IPS-15b (cell line): ENCODE data around the gene RAPGEF6.

Experiments
- H3K27me3 ChIP-seq: one replicate; pipeline ENCODE4 v1.6.1; 2013; ENCODE audit warnings: low read length; ENCODE audit not compliant: control insufficient read depth, insufficient read depth
- H3K36me3 ChIP-seq: one replicate; pipeline ENCODE4 v1.6.1; 2013; ENCODE audit warnings: low read length; ENCODE audit not compliant: control insufficient read depth, insufficient read depth
- H3K4me1 ChIP-seq: one replicate; pipeline ENCODE4 v1.6.1; 2013; ENCODE audit warnings: mild to moderate bottlenecking, low read length; ENCODE audit not compliant: control insufficient read depth, insufficient read depth
- H3K4me3 ChIP-seq: one replicate; pipeline ENCODE4 v1.5.1; 2013; ENCODE audit warnings: low read depth, low read length
- H3K9ac ChIP-seq: one replicate; pipeline ENCODE4 v1.6.1; 2013; ENCODE audit warnings: low read depth, mild to moderate bottlenecking, low read length
- H3K9me3 ChIP-seq: one replicate; pipeline ENCODE4 v1.6.1; 2013; ENCODE audit warnings: mild to moderate bottlenecking, low read length; ENCODE audit not compliant: control insufficient read depth, insufficient read depth

RAPGEF6 gene

DNA sequence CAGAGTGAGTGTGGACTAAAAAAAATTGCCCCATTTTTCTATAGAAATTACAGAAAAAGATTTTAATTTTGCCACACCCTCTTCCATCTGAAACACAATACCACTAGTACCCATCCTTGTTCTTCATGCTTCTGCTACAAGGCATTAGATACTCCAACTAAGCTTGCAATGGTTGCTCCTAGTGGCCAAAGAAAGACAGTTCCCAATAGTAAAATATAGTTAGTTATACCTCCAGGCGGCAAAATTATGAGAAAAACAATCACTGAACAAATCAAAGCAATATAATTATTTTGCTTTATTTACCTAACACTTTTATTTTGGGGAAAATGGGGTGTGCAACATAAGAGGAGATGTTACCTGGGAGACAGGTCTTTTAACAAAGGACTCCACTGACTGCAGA is 101.2 kb downstream of the RAPGEF6 start:
- Histone ChIP-seq H3K4me1 (peaks cover 4% of the 10 kb centered on the region), H3K27me3 (no peaks in the 10 kb centered on the region), H3K9ac (no peak overlapping the region), H3K36me3 (no peaks in the 10 kb centered on the region), H3K9me3 (no peaks in the 10 kb centered on the region), H3K4me3 (no peak overlapping the region)

DNA sequence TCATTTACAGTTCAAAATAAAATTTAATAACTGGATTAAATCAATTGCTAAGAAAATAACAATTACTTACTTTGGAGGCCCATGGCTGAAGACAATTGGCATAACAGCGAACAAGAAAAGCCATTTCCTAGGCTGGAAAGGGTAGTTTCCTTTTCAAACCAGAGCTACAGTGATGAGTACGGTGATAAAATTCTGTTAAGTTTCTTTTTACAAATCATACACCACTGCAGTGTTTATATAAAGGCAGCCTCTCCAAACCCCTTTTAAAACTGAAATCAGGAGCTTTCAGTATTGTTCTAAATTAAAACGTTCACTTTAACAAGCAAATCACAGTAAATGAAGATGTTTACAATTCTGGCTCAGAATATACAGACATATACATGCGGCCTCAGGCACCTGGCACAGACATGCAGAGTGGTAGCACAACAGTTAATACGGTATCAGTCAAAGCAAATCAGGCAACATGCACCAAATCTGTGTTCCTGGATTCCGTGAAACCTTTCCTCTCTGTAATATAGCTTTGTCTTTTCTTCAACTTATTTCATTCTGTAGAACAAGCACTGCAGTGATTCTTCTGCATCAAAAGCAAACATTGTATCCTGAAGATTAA is 102.9 kb downstream of the RAPGEF6 start:
- H3K36me3 ChIP-seq = no peaks in the 10 kb centered on the region
- H3K9ac ChIP-seq = no peak overlapping the region
- H3K4me1 ChIP-seq = peaks cover 4% of the 10 kb centered on the region
- H3K9me3 ChIP-seq = no peaks in the 10 kb centered on the region
- H3K4me3 ChIP-seq = no peak overlapping the region
- no peaks in the 10 kb centered on the region for H3K27me3 ChIP-seq

DNA sequence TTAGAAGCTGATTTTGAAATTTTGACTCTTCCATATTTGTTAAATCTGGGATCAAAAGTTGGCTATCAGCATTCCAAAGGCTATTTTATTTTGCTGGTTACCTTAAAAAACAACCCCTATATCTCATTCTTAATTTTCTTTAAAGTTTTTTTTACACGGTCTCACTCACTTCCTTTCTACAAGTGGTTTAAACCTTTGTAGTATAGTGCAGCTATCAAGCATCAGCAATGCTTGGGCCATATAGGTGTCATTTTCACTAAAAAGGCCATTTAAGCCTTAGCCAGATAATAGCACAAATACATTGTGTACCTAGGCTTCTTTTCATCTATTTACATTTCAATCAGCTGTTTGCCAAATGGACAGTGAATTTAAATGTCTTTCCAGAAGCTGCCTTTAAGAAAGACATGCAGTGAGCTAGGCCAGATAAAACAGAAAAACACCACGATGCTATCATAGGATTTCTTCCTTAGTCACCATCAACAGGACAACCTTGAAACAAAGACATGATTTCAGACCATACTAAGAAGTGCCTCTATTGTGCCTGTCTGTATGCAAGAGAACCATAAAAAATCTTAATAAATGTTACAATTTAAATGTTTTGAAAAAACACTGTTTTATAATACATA is 104.2 kb downstream of the RAPGEF6 start:
- H3K4me1 ChIP-seq = peaks cover 4% of the 10 kb centered on the region
- no peaks in the 10 kb centered on the region for H3K27me3 ChIP-seq
- no peak overlapping the region for H3K9ac ChIP-seq
- H3K4me3 ChIP-seq = no peak overlapping the region
- no peaks in the 10 kb centered on the region for H3K9me3 ChIP-seq
- H3K36me3 ChIP-seq = no peaks in the 10 kb centered on the region

DNA sequence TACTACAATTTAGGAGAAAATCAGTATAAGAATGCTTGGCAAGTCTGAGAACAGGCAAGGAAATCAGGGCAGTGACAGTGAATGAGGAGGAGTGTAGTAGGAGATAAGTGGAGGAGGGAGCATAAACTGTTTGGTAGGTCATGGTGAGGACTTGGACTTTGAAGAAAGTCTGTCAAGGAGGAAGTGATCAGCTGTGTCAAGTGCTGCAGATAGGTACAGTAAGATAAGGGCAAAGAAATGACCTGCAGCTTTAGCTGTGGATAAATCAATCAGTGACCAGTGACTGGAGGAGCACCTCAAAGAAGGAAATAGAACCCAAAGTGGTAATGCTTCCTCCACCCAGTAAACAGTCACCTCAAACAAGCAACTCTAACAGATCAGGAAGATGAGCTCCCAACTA is 106.3 kb downstream of the RAPGEF6 start:
- H3K27me3 ChIP-seq = no peaks in the 10 kb centered on the region
- no peak overlapping the region for H3K4me3 ChIP-seq
- peaks cover 4% of the 10 kb centered on the region for H3K4me1 ChIP-seq
- H3K9me3 ChIP-seq = no peaks in the 10 kb centered on the region
- no peaks in the 10 kb centered on the region for H3K36me3 ChIP-seq
- no peak overlapping the region for H3K9ac ChIP-seq

DNA sequence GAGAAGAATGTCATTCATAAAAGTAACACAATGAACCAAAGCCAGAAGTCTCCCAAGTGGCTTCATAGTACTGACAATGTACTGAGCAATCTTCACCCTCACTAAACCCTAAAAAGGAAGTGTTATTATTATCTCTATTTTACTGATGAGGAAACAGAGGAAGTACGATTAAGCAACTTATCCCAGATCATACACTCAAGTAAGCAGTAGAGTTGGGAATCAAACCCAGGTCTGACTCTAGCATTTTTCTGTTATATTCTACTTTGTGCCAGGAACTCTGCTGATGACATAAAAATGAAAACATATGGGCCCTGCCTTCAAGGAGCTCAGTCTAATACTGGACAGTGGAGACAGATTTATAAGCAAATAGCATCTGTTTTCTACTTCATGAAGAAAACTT is 109.2 kb downstream of the RAPGEF6 start:
- Histone ChIP-seq H3K4me1 (peaks cover 2% of the 10 kb centered on the region), H3K9ac (no peak overlapping the region), H3K9me3 (no peaks in the 10 kb centered on the region), H3K4me3 (no peak overlapping the region), H3K36me3 (no peaks in the 10 kb centered on the region), H3K27me3 (no peaks in the 10 kb centered on the region)

DNA sequence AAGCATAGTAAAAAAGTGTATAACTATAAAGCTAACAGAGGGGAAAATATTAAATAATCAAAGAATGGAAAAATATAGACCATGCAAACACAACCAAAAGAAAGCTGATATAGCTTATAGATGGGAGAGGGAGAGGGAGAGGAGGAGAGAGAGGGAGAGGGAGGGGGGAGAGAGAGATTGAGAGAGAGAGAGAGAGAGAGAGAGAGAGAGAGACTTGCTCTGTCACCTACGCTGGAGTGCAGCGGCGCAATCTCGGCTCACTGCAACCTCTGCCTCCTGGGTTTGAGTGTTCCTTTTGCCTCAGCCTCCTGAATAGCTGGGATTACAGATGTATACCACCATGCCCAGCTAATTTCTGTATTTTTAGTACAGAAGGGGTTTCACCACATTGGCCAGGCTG is 110.6 kb downstream of the RAPGEF6 start:
- no peaks in the 10 kb centered on the region for H3K36me3 ChIP-seq
- no peaks in the 10 kb centered on the region for H3K4me1 ChIP-seq

DNA sequence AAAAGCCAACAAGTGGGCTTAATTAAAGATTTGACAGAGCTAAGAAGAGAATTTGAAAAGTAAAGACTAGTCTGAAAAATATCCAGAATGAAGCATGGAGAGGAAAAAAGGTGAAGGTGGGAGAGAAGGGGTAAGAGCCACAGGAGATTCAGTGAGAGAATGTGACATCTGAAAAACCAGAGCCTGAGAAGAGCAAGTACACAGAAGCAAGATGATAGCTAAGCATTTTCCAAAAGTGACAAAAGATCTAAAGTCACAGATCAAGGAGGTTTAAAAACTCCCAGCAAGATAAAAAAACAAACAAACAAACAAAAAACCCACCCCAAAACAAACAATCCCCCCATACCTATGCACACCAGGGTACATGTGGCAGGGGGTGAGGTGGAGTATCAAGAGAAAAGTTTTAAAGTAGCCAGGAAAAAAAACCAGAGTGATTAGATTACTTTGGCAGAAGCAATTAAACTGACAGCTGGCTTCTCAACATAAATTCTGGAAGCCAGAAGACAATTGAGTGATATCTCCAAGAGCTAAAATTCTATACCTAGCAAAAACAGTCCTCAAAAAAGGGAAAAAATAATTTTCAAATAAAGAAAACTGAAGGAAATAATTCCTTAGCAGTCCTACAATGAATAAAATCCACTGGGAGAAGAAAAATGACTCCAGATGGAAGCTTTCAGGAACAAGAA is 111.4 kb downstream of the RAPGEF6 start:
- Histone ChIP-seq H3K27me3 (no peaks in the 10 kb centered on the region), H3K4me3 (no peak overlapping the region), H3K36me3 (no peaks in the 10 kb centered on the region)

More for the DNA sequence above, 110.6 kb downstream of the RAPGEF6 start:
- Histone ChIP-seq H3K9ac (no peak overlapping the region), H3K27me3 (no peaks in the 10 kb centered on the region), H3K9me3 (no peaks in the 10 kb centered on the region), H3K4me3 (no peak overlapping the region)

DNA sequence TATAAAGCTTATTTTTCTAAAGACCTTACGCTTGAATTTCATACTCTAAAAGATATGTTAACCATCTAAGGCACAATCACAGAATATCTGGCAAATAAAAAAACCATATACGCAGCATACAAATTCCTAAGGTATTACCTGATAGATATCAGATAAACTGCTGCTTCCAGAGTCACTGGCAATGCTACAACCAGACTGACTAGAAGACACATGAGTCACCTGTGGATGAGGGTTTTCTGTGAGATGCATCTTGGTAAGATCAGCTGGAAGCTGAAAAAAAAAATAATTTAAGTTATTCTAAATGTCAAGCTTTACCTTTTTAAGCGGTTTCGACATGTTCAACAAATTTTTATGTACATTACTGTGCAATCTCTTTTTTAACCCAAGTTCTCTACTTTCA is 113.8 kb downstream of the RAPGEF6 start:
- Histone ChIP-seq H3K36me3 (no peaks in the 10 kb centered on the region), H3K4me1 (no peaks in the 10 kb centered on the region), H3K4me3 (no peak overlapping the region), H3K27me3 (no peaks in the 10 kb centered on the region), H3K9ac (no peak overlapping the region), H3K9me3 (no peaks in the 10 kb centered on the region)

More for the DNA sequence above, 111.4 kb downstream of the RAPGEF6 start:
- no peaks in the 10 kb centered on the region for H3K9me3 ChIP-seq
- no peaks in the 10 kb centered on the region for H3K4me1 ChIP-seq
- H3K9ac ChIP-seq = no peak overlapping the region

DNA sequence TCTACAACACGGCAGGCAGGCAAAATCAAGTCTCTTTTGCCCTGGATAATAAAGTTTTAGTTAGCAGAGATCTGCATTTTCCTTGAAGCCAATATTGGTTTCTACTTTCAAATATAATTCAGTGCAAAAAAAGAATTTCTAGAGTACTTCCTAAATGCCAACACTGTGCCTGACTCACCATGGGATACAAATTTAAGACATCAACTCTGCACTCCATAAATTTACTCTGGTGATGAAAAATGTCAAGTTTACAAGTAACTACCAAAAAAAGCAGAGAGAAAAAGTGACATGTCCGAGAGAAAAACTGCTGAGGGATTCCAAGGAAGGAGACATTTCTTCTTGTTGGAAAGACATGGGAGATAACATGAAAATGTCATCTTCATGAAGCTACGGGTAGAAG is 119.7 kb downstream of the RAPGEF6 start:
- Histone ChIP-seq H3K27me3 (no peaks in the 10 kb centered on the region), H3K4me1 (no peaks in the 10 kb centered on the region), H3K4me3 (no peak overlapping the region), H3K9me3 (no peaks in the 10 kb centered on the region), H3K36me3 (no peaks in the 10 kb centered on the region), H3K9ac (no peak overlapping the region)

DNA sequence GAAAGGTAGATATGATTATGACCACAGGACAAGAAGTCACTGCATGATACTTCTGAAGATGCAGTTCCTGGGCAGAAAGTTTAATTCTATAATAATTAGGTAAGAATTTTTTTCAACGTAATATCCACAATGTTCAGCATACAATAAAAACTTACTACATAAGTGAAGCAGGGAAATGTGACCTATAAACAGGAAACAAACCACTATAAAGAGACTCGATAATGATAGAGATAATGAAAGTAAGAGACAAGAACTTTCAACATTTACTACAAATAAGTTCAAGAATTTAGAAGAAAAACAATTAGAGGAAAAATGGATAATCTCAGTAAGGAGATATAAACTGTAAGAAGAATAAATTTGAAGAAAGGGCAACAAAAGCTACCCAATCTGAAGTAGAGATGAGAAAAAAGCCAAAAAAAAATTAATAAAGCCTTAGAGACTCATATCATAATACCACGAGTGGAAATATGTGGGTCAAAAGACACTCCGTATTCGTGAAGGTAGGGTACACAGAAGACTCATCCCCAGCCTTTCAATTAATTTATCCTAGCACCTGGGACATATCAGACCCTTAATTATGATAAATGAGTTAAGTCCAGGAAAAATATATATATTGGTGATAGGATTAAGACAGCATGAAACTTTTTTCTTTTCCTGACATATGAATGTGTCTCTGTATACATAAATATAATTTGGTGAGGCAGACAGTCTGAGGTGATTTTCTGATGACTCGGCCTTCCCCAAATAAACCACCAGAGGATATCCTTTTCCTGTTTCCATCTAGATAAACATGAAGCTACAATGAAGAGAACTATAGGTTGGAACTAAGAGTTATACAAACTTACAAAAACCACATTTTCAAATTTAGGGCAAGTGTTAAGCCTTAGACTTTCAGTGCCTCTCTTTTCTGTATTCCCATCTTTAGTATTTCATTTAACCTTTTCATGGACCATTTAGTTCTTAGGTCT is 120.4 kb downstream of the RAPGEF6 start:
- Histone ChIP-seq H3K4me1 (no peaks in the 10 kb centered on the region), H3K27me3 (no peaks in the 10 kb centered on the region), H3K36me3 (no peaks in the 10 kb centered on the region), H3K9me3 (no peaks in the 10 kb centered on the region), H3K4me3 (no peak overlapping the region), H3K9ac (no peak overlapping the region)

DNA sequence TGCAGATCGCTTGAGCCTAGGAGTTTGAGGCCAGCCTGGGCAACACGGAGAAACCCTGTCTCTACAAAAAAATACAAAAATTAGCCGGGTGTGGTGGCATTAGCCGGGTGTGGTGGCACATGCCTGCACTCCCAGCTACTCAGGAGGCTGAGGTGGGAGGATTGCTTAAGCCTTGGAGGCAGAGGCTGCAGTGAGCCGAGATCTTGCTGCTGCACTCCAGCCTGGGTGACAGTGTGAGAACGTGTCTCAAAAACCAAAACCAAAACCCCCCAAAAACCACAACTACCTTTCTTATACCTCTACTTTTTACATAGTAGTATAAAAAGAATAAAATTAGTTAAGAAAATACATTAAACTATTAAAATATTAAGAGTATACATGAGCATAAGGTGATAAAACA is 121.2 kb downstream of the RAPGEF6 start:
- no peaks in the 10 kb centered on the region for H3K27me3 ChIP-seq
- no peaks in the 10 kb centered on the region for H3K4me1 ChIP-seq
- no peaks in the 10 kb centered on the region for H3K9me3 ChIP-seq
- H3K36me3 ChIP-seq = no peaks in the 10 kb centered on the region
- H3K4me3 ChIP-seq = no peak overlapping the region
- H3K9ac ChIP-seq = no peak overlapping the region
